ENCODE data around the gene MEIKIN. TPM values are rescaled to one million over a fixed set of nuclear protein-coding genes. Genes with fewer than 3 reads are reported as not detected.

MEIKIN gene
- total and polyA plus RNA-seq, 2 experiments from 2014 or later = not detected

- Mint-ChIP-seq H3K27me3 (ENCODE audit: insufficient read depth, low read depth, poor library complexity) (no peaks in the 10 kb centered on the region), H3K4me3 (no peak overlapping the region), H3K36me3 (ENCODE audit: low read depth) (no peaks in the 10 kb centered on the region), H3K27ac (no peak overlapping the region), H3K4me1 (no peaks in the 10 kb centered on the region), H3K9me3 (no peaks in the 10 kb centered on the region)
- H3K79me2 ChIP-seq (replicated peaks; ENCODE audit: insufficient read depth) = no peaks in the 10 kb centered on the region
- ATAC-seq (no peak), DNase-seq (ENCODE audit: low spot score) (no peak)
- no peaks in the 10 kb centered on the region for H3F3A ChIP-seq (replicated peaks; ENCODE audit: low read depth)
- no peaks in the 10 kb centered on the region for H4K20me1 ChIP-seq (replicated peaks; ENCODE audit: insufficient read depth)
- H3K9me2 ChIP-seq (ENCODE audit: insufficient read depth) = 0 out of 2 replicates have a peak, but pooled peaks cover 4% of the 10 kb centered on the region
- no peak overlapping the region for H3K27ac ChIP-seq (ENCODE audit: low read depth)
- TF ChIP-seq ETS1 (IDR thresholded peaks at IDR 0.05) (no peak), ZNF114 (CRISPR knock-in tag; IDR thresholded peaks at IDR 0.05) (no peak), NANOG (IDR thresholded peaks at IDR 0.05; ENCODE audit: borderline replicate concordance) (no peak), EZH2 (IDR thresholded peaks at IDR 0.05; ENCODE audit: low read depth, unreplicated experiment) (no peak), ZNF462 (CRISPR knock-in tag; IDR thresholded peaks at IDR 0.05) (no peak), ZNF331 (CRISPR knock-in tag; IDR thresholded peaks at IDR 0.05; ENCODE audit: low read depth) (no peak), POLR2AphosphoS5 (IDR thresholded peaks at IDR 0.05; ENCODE audit: low read depth) (no peak), CREB1 (CRISPR knock-in tag; IDR thresholded peaks at IDR 0.05; ENCODE audit: low read depth) (no peak), CTCF (conservative IDR thresholded peaks at IDR 0.05; ENCODE audit: low read depth in 2 of 2) (no peak), STAT1 (IDR thresholded peaks at IDR 0.05; ENCODE audit: unreplicated experiment) (no peak)
- H3K4me3 ChIP-seq = no peak overlapping the region
- H3K4me1 ChIP-seq (ENCODE audit: insufficient read depth) = no peaks in the 10 kb centered on the region
- no peak overlapping the region for H2AFZ ChIP-seq
- H3K27me3 ChIP-seq (ENCODE audit: insufficient read depth) = no peaks in the 10 kb centered on the region
- no peaks in the 10 kb centered on the region for H3K36me3 ChIP-seq (ENCODE audit: insufficient read depth)
- H3K4me2 ChIP-seq = no peak overlapping the region
Observed at GRCh38 chr5:131857388-131857787, 88.1 kb downstream of the MEIKIN start.
